Activated CD4-positive, alpha-beta T cell treated with anti-CD3 and anti-CD28 coated beads for 1 hour (primary cell): Measurements from ENCODE around the gene RPL14.
A peak's percentile ranks its signal among the peaks of the same experiment; 100 is the strongest.
"Not testable (repeated sequence)": the region's sequence is repeated elsewhere in the genome, so short reads cannot be mapped to it uniquely, and the experiment has no call there.

Experiments
- DNase-seq: peaks from one replicate; pipeline ENCODE4 v3.0.0-alpha.2; 2020

Gene RPL14

DNA sequence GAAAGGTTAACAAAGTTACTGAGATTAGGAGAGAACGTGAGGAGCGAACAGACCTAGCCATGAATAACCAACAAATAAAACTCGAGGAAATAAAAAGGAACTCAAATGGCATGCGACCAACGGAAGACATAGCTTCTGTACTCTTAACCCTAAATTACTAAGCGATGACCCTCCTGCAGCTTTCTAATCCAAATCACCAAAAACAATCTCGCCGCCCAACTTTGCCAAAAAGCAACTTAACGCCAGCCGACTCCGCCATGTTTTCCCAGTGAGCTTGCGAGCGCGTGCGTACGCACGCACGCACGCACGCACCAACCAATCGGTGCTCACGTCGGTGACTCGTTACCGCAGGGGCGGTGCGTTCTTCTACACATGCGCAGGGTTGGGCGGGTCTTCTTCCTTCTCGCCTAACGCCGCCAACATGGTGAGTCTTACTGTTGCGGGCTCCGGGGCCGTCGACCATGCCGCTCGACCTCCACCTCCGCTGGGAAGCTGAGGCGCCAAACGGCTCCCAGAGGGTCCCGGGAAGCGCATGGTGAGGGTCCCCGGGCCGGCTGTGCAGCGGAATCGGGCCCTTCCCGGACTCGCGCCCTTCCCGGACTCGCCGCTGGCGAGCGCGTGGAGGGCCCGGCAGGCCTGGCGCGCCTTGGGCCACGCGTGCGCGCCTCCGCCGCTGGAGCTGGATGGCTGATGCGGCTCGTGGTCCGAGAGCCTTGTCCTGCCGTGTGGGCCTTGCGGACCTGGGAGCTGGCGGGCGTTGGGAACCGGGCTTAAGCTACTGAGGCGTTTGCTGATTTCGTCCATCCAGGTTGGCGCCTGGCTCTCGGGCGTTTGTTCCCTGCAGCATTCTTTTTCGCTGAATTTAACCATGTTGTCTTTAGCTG lies at the start of gene RPL14:
RPL14 (plus strand) TSS at position 400 of the 884 bp plus-strand sequence; CDS start at position 533, 133 bp downstream.
- peak; percentile 91 for DNase-seq

DNA sequence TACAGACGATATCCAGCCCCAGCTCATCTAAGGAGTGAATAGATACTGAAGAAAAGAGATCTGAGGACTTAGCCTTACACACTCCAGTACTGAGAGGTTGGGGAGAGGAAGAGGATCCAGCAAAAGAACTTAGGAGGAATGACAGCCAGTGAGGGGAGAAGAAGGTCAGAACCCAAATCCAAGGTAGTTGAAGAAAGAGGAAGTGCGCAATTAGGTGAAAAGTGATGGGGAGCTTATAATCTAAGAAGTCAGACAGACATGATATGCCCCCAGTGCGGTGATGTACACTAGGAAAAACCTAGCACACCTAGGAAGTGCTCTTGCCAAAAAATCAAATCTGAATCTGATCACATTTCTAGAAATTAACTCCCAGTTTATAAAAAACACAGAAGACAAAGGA lies 49.5 kb upstream of the RPL14 start:
- no peak for DNase-seq

GRCh38 chr3:40414270-40414669 lies 42.9 kb upstream of the RPL14 start:
- DNase-seq = no peak

- no peak for DNase-seq
Measured at GRCh38 chr3:40417845-40418543, 39.1 kb upstream of the RPL14 start.

GRCh38 chr3:40422861-40423260 lies 34.3 kb upstream of the RPL14 start:
- no peak for DNase-seq

- DNase-seq = no peak
Measured at GRCh38 chr3:40427045-40427669, 30.0 kb upstream of the RPL14 start.

- DNase-seq = no peak
Measured at GRCh38 chr3:40432793-40433192, 24.3 kb upstream of the RPL14 start.

GRCh38 chr3:40437889-40438288 lies 19.2 kb upstream of the RPL14 start:
- DNase-seq = no peak

GRCh38 chr3:40445062-40445461 lies 12.1 kb upstream of the RPL14 start:
- DNase-seq = no peak

DNA sequence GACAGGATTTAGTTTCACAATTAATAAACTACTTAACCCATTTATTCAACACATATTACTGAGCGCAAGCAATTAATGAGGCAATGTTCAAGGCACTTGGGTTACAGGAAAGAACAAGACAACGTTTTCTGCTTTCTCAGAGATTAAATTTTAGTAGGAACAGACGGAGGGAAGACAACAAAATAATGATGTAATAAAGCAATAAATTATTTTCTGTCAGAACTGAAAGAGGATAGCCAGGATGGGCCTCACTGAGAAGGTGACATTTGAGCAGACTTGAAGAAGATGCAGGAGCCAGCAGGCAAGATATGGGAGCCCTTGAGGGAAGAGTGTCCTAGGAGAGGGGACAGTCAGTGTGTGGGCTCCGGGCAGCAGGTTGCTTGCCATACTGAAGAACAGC lies 11.3 kb upstream of the RPL14 start:
- no peak for DNase-seq

GRCh38 chr3:40450438-40450837 lies 6.7 kb upstream of the RPL14 start:
- DNase-seq = no peak

- no peak for DNase-seq
Measured at GRCh38 chr3:40451551-40451950, 5.6 kb upstream of the RPL14 start.

GRCh38 chr3:40452057-40452456 lies 5.1 kb upstream of the RPL14 start:
- DNase-seq = no peak

DNA sequence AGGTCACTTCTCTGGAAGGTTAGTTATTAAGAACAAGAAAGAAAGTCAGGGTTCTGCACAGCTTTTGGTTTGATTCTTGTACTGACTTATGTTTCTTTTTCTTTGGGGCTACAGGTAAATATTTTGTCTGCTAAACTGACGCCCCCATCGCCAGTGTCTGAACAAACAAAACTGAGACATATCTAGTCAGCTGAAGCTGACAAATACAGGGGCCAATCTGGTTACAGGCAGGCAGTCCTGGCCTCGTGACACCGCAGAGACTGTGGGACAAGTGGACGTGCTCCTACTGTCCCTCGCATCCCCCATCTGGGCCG lies 4.6 kb upstream of the RPL14 start:
- DNase-seq = no peak

DNA sequence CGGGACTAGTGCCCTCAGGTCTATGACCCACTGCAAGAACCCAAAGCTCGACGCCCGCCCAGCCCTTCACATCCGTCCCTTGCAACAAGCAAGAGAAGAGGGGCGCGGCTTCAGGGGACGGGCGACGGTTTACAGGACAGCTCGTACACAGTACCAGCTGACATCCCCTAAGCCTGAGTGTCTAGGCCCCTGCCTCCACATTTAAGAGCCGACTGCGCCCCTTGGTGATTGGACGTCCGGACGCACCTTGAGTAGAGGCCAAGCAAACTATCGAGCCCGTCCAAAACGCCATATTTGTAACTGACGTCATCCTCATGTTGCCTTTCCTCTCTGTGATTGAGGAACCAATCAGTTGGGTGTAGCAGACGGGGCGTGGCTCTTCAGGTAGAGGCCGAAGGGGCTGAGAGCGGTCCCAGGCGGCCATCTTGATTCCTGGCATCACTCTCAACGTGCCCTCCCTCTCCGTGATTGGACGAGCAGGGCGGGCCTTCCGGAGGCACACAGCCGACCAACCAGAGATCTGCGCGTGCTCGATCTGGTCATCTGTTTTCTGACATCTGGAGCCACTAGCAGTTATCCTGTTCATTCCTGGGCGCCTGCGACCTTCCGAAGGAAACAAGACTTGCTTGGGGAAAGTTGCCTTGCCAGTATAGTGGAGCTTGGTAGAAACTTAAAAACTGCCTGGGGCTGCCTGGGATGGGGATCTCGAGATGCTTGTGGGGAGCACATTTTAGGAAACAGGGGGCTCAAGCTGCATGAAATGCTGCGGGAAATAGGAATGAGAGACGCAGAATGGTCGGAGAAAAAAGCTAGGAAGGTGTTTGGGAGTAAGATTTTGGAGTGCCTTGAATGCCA lies 4.0 kb upstream of the RPL14 start:
- peak; percentile 91 for DNase-seq

GRCh38 chr3:40453933-40454332 lies 3.2 kb upstream of the RPL14 start:
- DNase-seq = no peak

DNA sequence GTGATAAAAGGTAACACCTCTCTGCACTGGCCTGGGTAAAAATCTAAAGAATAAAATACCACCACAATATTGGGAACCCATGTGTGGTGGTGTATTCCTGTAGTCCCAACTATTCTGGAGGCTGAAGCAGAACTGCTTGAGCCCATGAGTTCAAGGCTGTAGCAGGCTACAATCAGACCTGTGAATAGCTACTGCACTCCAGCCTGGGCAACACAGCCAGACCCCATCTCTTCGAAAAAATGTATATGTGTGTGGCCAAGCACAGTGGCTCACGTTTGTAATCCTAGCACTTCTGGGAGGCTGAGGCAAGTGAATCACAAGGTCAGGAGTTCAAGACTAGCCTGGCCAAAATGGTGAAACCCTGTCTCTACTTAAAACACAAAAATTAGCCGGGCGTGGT lies 1.8 kb upstream of the RPL14 start:
- DNase-seq = no peak

- no peak for DNase-seq
Measured at GRCh38 chr3:40456279-40456939, 730 bp upstream of the RPL14 start.

DNA sequence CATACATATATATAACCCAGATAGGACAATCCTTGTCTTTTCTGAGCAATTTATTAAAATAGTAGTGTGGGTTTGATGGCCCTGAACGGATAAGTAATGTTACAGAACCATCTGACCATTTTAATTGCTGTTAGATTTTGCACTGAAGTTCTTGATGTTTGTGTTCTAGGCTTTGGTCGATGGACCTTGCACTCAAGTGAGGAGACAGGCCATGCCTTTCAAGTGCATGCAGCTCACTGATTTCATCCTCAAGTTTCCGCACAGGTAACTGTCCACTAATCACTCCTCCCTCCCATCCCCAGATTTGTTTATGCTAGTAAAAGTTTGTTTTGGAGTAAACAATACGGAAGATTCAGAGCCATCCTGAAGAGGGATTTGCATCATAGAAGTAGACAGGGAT lies 1.3 kb downstream of the RPL14 start:
- DNase-seq = no peak

GRCh38 chr3:40460481-40460880 lies 3.3 kb downstream of the RPL14 start:
- not testable (repeated sequence) for DNase-seq

DNA sequence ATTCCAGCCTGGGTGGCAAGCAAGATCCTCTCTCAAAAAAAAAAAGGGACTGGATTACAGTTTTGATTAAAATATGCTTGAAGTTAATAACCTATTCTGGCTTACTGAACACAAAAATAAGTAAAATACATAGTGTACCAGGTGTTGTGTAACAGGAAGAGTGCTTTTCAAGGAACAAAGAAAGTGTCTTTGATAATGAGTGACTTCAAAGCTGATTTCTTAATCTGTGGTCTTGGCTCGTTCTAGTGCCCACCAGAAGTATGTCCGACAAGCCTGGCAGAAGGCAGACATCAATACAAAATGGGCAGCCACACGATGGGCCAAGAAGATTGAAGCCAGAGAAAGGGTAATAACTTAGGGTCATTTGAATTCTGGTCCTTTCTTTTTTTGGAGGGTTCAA lies 4.0 kb downstream of the RPL14 start:
- DNase-seq = no peak

GRCh38 chr3:40462838-40463237 lies 5.7 kb downstream of the RPL14 start:
- DNase-seq = not testable (repeated sequence)
